Measurements from ENCODE around the gene DYRK4.

DNA sequence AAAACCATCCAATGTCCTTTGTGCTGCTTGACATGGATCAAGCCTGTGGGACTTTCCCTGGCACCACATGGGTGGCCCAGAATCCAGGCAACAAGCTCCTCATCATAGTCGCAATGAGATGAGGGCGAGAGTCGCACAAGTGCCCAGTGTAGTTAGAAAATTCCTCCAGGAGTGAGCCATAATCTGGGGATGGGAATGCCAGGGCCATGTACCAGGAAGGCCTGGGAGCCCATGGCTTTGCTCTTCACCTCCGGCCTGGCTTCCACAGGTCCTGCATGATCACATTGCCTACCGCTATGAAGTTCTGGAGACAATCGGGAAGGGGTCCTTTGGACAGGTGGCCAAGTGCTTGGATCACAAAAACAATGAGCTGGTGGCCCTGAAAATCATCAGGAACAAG is 33.9 kb downstream of the DYRK4 start:
- TF ChIP-seq EGR1 (IDR thresholded peaks at IDR 0.05; ENCODE audit: low read depth) (no peak), POLR2A (IDR thresholded peaks at IDR 0.05; ENCODE audit: borderline replicate concordance, extremely low read depth, insufficient read depth, insufficient read length) (no peak), CEBPB (IDR thresholded peaks at IDR 0.05; ENCODE audit: low read depth) (no peak), EZH2 (IDR thresholded peaks at IDR 0.05) (no peak), SIN3A (IDR thresholded peaks at IDR 0.05; ENCODE audit: low read depth) (no peak), EZH2phosphoT487 (IDR thresholded peaks at IDR 0.05; ENCODE audit: borderline replicate concordance) (no peak), SP1 (IDR thresholded peaks at IDR 0.05; ENCODE audit: low read depth) (no peak), POLR2AphosphoS5 (IDR thresholded peaks at IDR 0.05; ENCODE audit: low read depth, low read length) (no peak)
- TF ChIP-seq, protein P1, sequence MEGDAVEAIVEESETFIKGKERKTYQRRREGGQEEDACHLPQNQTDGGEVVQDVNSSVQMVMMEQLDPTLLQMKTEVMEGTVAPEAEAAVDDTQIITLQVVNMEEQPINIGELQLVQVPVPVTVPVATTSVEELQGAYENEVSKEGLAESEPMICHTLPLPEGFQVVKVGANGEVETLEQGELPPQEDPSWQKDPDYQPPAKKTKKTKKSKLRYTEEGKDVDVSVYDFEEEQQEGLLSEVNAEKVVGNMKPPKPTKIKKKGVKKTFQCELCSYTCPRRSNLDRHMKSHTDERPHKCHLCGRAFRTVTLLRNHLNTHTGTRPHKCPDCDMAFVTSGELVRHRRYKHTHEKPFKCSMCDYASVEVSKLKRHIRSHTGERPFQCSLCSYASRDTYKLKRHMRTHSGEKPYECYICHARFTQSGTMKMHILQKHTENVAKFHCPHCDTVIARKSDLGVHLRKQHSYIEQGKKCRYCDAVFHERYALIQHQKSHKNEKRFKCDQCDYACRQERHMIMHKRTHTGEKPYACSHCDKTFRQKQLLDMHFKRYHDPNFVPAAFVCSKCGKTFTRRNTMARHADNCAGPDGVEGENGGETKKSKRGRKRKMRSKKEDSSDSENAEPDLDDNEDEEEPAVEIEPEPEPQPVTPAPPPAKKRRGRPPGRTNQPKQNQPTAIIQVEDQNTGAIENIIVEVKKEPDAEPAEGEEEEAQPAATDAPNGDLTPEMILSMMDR (IDR thresholded peaks at IDR 0.05 in 2 of 3, conservative IDR thresholded peaks at IDR 0.05 in 1 of 3; ENCODE audit: borderline replicate concordance in 1 of 3, insufficient read depth in 1 of 3, low read depth in 2 of 3, low read length in 2 of 3), result no peak
- TF ChIP-seq, protein P2, sequence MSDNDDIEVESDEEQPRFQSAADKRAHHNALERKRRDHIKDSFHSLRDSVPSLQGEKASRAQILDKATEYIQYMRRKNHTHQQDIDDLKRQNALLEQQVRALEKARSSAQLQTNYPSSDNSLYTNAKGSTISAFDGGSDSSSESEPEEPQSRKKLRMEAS (IDR thresholded peaks at IDR 0.05), result no peak
- TF ChIP-seq, protein P3, sequence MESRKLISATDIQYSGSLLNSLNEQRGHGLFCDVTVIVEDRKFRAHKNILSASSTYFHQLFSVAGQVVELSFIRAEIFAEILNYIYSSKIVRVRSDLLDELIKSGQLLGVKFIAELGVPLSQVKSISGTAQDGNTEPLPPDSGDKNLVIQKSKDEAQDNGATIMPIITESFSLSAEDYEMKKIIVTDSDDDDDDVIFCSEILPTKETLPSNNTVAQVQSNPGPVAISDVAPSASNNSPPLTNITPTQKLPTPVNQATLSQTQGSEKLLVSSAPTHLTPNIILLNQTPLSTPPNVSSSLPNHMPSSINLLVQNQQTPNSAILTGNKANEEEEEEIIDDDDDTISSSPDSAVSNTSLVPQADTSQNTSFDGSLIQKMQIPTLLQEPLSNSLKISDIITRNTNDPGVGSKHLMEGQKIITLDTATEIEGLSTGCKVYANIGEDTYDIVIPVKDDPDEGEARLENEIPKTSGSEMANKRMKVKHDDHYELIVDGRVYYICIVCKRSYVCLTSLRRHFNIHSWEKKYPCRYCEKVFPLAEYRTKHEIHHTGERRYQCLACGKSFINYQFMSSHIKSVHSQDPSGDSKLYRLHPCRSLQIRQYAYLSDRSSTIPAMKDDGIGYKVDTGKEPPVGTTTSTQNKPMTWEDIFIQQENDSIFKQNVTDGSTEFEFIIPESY (IDR thresholded peaks at IDR 0.05; ENCODE audit: extremely low read depth, insufficient replicate concordance, low read length), result no peak
- TF ChIP-seq, protein P4, sequence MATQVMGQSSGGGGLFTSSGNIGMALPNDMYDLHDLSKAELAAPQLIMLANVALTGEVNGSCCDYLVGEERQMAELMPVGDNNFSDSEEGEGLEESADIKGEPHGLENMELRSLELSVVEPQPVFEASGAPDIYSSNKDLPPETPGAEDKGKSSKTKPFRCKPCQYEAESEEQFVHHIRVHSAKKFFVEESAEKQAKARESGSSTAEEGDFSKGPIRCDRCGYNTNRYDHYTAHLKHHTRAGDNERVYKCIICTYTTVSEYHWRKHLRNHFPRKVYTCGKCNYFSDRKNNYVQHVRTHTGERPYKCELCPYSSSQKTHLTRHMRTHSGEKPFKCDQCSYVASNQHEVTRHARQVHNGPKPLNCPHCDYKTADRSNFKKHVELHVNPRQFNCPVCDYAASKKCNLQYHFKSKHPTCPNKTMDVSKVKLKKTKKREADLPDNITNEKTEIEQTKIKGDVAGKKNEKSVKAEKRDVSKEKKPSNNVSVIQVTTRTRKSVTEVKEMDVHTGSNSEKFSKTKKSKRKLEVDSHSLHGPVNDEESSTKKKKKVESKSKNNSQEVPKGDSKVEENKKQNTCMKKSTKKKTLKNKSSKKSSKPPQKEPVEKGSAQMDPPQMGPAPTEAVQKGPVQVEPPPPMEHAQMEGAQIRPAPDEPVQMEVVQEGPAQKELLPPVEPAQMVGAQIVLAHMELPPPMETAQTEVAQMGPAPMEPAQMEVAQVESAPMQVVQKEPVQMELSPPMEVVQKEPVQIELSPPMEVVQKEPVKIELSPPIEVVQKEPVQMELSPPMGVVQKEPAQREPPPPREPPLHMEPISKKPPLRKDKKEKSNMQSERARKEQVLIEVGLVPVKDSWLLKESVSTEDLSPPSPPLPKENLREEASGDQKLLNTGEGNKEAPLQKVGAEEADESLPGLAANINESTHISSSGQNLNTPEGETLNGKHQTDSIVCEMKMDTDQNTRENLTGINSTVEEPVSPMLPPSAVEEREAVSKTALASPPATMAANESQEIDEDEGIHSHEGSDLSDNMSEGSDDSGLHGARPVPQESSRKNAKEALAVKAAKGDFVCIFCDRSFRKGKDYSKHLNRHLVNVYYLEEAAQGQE (IDR thresholded peaks at IDR 0.05; ENCODE audit: low read depth), result no peak

Data from HCT116 (cell line).